ENCODE measurements around the gene CAMTA1. TPM values are rescaled to one million over a fixed set of nuclear protein-coding genes. Genes with fewer than 3 reads are reported as not detected.

CAMTA1 gene
- total RNA-seq, 2 donors from 2014 or later: 105 to 113 TPM

GRCh38 chr1:7584157-7584556 is 798.9 kb downstream of the CAMTA1 start:
- H3K27me3 ChIP-seq (replicated peaks; ENCODE audit: insufficient read depth): no peaks in the 10 kb centered on the region
- DNase-seq (ENCODE audit: low spot score): no peak
- peaks cover 0 to 8% of the 10 kb centered on the region in 2 donors for H3K4me1 ChIP-seq (ENCODE audit: control insufficient read depth in 1 of 2, low read depth in 2 of 2)
- H3K9me3 ChIP-seq: no peaks in the 10 kb centered on the region
- H3K4me3 ChIP-seq: no peak overlapping the region
- H3K27ac ChIP-seq: no peak overlapping the region
- H3K36me3 ChIP-seq: no peaks in the 10 kb centered on the region
- no peak for TF ChIP-seq CTCF (IDR thresholded peaks at IDR 0.05)
- ATAC-seq (ENCODE audit: insufficient number of reproducible peaks, low FRiP score, low read depth): no peak

DNA sequence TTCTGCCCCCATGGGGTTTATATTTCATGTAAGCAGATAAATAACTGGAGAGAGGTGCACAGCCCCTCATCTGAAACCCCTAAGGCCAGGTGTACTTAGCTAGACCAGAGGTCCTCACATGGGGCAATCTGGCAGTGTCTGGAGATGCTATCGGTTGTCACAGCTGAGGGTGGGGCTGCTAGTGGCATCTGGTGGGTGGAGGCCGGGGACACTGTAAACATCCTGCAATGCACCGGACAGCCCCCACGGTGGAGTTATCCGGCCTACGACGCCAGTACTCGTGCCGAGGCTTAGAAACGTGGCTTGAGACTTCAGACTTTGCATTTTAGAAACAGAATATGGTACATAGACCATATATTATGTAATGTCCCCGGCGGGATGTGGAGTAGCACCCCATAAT is 799.4 kb downstream of the CAMTA1 start:
- Histone ChIP-seq H3K27me3 (replicated peaks; ENCODE audit: insufficient read depth) (no peaks in the 10 kb centered on the region), H3K4me1 (ENCODE audit: control insufficient read depth in 1 of 2, low read depth in 2 of 2) (peaks cover 0 to 8% of the 10 kb centered on the region in 2 donors), H3K4me3 (no peak overlapping the region), H3K36me3 (no peaks in the 10 kb centered on the region), H3K9me3 (no peaks in the 10 kb centered on the region), H3K27ac (no peak overlapping the region)
- no peak for TF ChIP-seq CTCF (IDR thresholded peaks at IDR 0.05)
- no peak for ATAC-seq (ENCODE audit: insufficient number of reproducible peaks, low FRiP score, low read depth)
- DNase-seq (ENCODE audit: low spot score): no peak

DNA sequence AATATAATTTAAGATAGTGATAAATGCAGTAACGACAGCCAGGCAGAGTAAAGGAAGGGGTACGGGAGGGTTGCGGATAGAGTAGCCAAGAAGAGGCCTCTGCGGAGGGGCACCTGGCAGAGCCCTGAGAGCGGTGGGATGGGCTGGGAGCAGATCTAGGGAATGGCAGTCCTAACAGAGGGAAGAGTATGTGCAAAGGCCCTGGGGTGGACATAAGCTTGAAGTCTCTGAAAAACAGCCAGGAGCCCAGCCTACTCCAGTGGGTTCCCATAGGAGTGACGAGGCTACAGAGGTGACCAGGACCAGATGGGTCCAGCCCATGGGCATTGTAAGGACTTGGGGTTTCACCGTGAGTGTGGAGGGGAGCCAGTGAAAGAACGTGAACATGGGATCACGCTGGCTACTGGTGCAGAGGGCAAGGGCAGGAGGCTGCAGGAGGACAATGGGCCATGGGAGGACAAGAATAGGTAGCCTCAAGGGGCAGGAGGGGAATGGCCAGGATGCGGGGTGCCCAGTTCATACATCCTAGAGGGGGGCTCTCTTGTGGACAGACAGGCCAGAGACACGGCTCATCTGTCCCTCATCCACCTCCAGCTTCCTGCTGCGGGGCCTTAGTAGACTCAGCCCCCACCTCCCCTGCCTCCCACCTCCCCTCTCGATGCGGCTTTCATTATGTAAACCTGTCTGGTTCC is 800.1 kb downstream of the CAMTA1 start:
- Histone ChIP-seq H3K27me3 (replicated peaks; ENCODE audit: insufficient read depth) (no peaks in the 10 kb centered on the region), H3K27ac (no peak overlapping the region), H3K36me3 (no peaks in the 10 kb centered on the region), H3K4me3 (no peak overlapping the region), H3K9me3 (no peaks in the 10 kb centered on the region), H3K4me1 (ENCODE audit: control insufficient read depth in 1 of 2, low read depth in 2 of 2) (peaks cover 0 to 8% of the 10 kb centered on the region in 2 donors)
- ATAC-seq (ENCODE audit: insufficient number of reproducible peaks, low FRiP score, low read depth): no peak
- no peak for TF ChIP-seq CTCF (IDR thresholded peaks at IDR 0.05)
- DNase-seq (ENCODE audit: low spot score): no peak

DNA sequence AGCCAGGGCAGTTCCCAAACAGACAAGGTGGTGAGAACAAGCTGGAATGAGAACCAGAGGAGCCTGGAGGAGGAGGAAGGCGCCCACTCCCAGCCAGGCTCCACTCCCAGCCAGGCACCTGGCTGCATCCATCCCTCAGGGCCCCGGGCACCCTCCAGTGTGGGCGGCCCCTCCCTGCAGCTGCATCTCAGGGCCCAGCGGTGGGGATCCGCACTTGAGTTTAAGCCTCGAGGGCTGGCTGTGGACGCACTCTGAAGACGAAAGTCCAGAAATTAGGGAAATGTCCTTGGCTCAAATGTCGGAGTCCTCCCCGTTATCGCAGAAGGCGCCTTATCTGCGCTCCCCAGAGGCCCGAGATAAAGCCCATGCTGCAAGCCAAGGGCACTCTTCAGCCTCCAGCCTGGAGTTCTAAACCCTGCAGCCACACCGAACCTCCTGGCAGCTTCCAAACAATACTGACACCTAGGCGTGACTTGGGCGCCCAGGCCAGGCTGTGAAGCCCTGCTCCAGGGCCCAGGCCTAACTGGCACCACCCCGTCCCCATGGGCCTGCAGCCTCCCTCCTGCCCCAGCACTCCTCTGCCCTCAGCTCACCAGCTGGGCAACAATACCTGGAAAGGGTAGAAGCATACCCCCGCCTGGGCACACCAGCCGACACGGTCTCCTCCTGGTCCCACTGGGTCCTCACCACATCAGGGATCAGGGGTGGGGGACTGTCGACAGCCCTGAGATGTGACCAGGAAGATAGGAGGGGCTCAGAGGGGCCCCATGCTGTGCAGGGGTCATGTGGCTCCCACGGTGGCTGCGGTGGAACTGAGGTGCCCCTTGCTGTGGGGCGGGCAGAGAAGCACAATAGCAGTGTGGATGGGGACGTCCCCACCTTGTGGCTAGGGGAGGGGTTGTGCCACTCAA is 801.0 kb downstream of the CAMTA1 start:
- Histone ChIP-seq H3K36me3 (no peaks in the 10 kb centered on the region), H3K4me3 (no peak overlapping the region), H3K4me1 (ENCODE audit: control insufficient read depth in 1 of 2, low read depth in 2 of 2) (peaks cover 0 to 8% of the 10 kb centered on the region in 2 donors), H3K9me3 (no peaks in the 10 kb centered on the region), H3K27me3 (replicated peaks; ENCODE audit: insufficient read depth) (no peaks in the 10 kb centered on the region), H3K27ac (no peak overlapping the region)
- DNase-seq (ENCODE audit: low spot score) (no peak), ATAC-seq (ENCODE audit: insufficient number of reproducible peaks, low FRiP score, low read depth) (no peak)
- no peak for TF ChIP-seq CTCF (IDR thresholded peaks at IDR 0.05)

- Histone ChIP-seq H3K4me1 (ENCODE audit: control insufficient read depth in 1 of 2, low read depth in 2 of 2) (peaks cover 0 to 8% of the 10 kb centered on the region in 2 donors), H3K36me3 (no peaks in the 10 kb centered on the region), H3K4me3 (no peak overlapping the region), H3K27ac (no peak overlapping the region), H3K27me3 (replicated peaks; ENCODE audit: insufficient read depth) (no peaks in the 10 kb centered on the region), H3K9me3 (no peaks in the 10 kb centered on the region)
- DNase-seq (ENCODE audit: low spot score) (no peak), ATAC-seq (ENCODE audit: insufficient number of reproducible peaks, low FRiP score, low read depth) (no peak)
- TF ChIP-seq CTCF (IDR thresholded peaks at IDR 0.05): no peak
Observed at GRCh38 chr1:7587108-7587772, 802.0 kb downstream of the CAMTA1 start.
